Measurements from ENCODE around the gene IAH1. TPM values are rescaled to one million over a fixed set of nuclear protein-coding genes. Genes with fewer than 3 reads are reported as not detected.

The IAH1 gene
- total and polyA plus RNA-seq, 2 donors (not counting 3 experiments of a cell fraction or from before 2014, with no cell fraction given) = 43.4 to 44.0 TPM

- intact Hi-C loops (cut with micrococcal nuclease) = no loop called here
- Histone ChIP-seq H3K27ac (ENCODE audit: insufficient read depth, low read depth, low read length) (no peak overlapping the region), H2AFZ (ENCODE audit: low read depth, low read length) (no peak overlapping the region), H3K36me3 (ENCODE audit: control insufficient read depth in 2 of 2, extremely low read depth in 1 of 2, insufficient read depth in 2 of 2, low read length in 2 of 2) (peaks cover 0 to 3% of the 10 kb centered on the region in 2 experiments), H3K9ac (replicated peaks; ENCODE audit: extremely low read depth, insufficient read depth, low read length) (no peak overlapping the region), H3K4me2 (ENCODE audit: insufficient read depth, low read length) (no peak overlapping the region), H4K20me1 (replicated peaks; ENCODE audit: control insufficient read depth, extremely low read depth, insufficient read depth, low read length) (no peaks in the 10 kb centered on the region), H3K79me2 (ENCODE audit: control insufficient read depth, insufficient read depth, low read length) (peaks cover 6% of the 10 kb centered on the region), H3K27me3 (ENCODE audit: control insufficient read depth in 2 of 2, insufficient read depth in 2 of 2, low read length in 2 of 2) (no peaks in the 10 kb centered on the region), H3K4me1 (ENCODE audit: control insufficient read depth, extremely low read depth, insufficient read depth, low read length) (no peaks in the 10 kb centered on the region), H3K9me1 (replicated peaks; ENCODE audit: control insufficient read depth, extremely low read depth, insufficient read depth, low read length) (no peaks in the 10 kb centered on the region), H3K4me3 (replicated peaks in 1 of 3; ENCODE audit: insufficient read depth in 1 of 3, low read depth in 1 of 3, low read length in 3 of 3) (no peak overlapping the region), H3K9me3 (replicated peaks; ENCODE audit: control insufficient read depth, insufficient read depth, low read length) (no peaks in the 10 kb centered on the region)
- DNase-seq (ENCODE audit: low read depth, low spot score) (no peak), FAIRE-seq (no peak)
- ChIA-PET CTCF (interaction anchor here (1.0 kb wide), 1 partner anchor 157 kb away, joined by 3 read pairs; no protein-coding TSS in a partner anchor), POLR2A (no interaction called here)
- dilution Hi-C loops (cut with MboI; ENCODE audit: extremely low pct_ligation_motif_present, low sequenced_read_pairs) = no loop called here
- no TSS peak for BruUV-seq (replicated peaks)
- TF ChIP-seq MAX (IDR thresholded peaks at IDR 0.05; ENCODE audit: insufficient read depth, insufficient read length) = no peak
These were observed 59.3 kb downstream of the IAH1 start for GRCh38 chr2:9533663-9534062.

GRCh38 chr2:9535177-9535576 lies 60.8 kb downstream of the IAH1 start:
- no peak overlapping the region for H3K4me2 ChIP-seq (ENCODE audit: insufficient read depth, low read length)
- DNase-seq (ENCODE audit: low read depth, low spot score) = no peak
- ChIA-PET CTCF (interaction anchor here (0.9 kb wide), 1 partner anchor 9 kb away, joined by 3 read pairs; no protein-coding TSS in a partner anchor), POLR2A (no interaction called here)
- TF ChIP-seq FOS (IDR thresholded peaks at IDR 0.05; ENCODE audit: borderline replicate concordance, insufficient read depth, low read length) = no peak
- TF ChIP-seq JUN (IDR thresholded peaks at IDR 0.05; ENCODE audit: borderline replicate concordance, insufficient read depth, insufficient read length, low read depth) = no peak
- TF ChIP-seq MYC (IDR thresholded peaks at IDR 0.05; ENCODE audit: low read depth, low read length) = no peak
- TF ChIP-seq CTCF (IDR thresholded peaks at IDR 0.05; ENCODE audit: extremely low read depth in 1 of 2, insufficient read depth in 1 of 2, low read depth in 1 of 2, low read length in 2 of 2) = no peak
- TF ChIP-seq EZH2 (IDR thresholded peaks at IDR 0.05; ENCODE audit: borderline replicate concordance, low read depth, low read length, severe bottlenecking) = no peak
- no peak for TF ChIP-seq MAX (IDR thresholded peaks at IDR 0.05; ENCODE audit: insufficient read depth, insufficient read length)
- no peak for TF ChIP-seq POLR2AphosphoS5 (IDR thresholded peaks at IDR 0.05; ENCODE audit: insufficient read depth, low read depth, low read length)
- TF ChIP-seq POLR2A (IDR thresholded peaks at IDR 0.05; ENCODE audit: low read depth, low read length) = no peak
- no peak for TF ChIP-seq GATA2 (IDR thresholded peaks at IDR 0.05; ENCODE audit: insufficient read depth, insufficient read length, low read depth, low read length)
- H3K27me3 ChIP-seq (ENCODE audit: control insufficient read depth in 2 of 2, insufficient read depth in 2 of 2, low read length in 2 of 2) = no peaks in the 10 kb centered on the region
- no peaks in the 10 kb centered on the region for H4K20me1 ChIP-seq (replicated peaks; ENCODE audit: control insufficient read depth, extremely low read depth, insufficient read depth, low read length)
- intact Hi-C loops (cut with micrococcal nuclease) (no loop called here), dilution Hi-C loops (cut with MboI; ENCODE audit: extremely low pct_ligation_motif_present, low sequenced_read_pairs) (no loop called here)
- no peak overlapping the region for H3K9ac ChIP-seq (replicated peaks; ENCODE audit: extremely low read depth, insufficient read depth, low read length)
- no peaks in the 10 kb centered on the region for H3K9me1 ChIP-seq (replicated peaks; ENCODE audit: control insufficient read depth, extremely low read depth, insufficient read depth, low read length)
- peaks cover 6% of the 10 kb centered on the region for H3K79me2 ChIP-seq (ENCODE audit: control insufficient read depth, insufficient read depth, low read length)
- no peak overlapping the region for H2AFZ ChIP-seq (ENCODE audit: low read depth, low read length)
- peaks cover 0 to 3% of the 10 kb centered on the region in 2 experiments for H3K36me3 ChIP-seq (ENCODE audit: control insufficient read depth in 2 of 2, extremely low read depth in 1 of 2, insufficient read depth in 2 of 2, low read length in 2 of 2)
- no peak for FAIRE-seq
- H3K9me3 ChIP-seq (replicated peaks; ENCODE audit: control insufficient read depth, insufficient read depth, low read length) = no peaks in the 10 kb centered on the region
- H3K27ac ChIP-seq (ENCODE audit: insufficient read depth, low read depth, low read length) = no peak overlapping the region
- H3K4me3 ChIP-seq (replicated peaks in 1 of 3; ENCODE audit: insufficient read depth in 1 of 3, low read depth in 1 of 3, low read length in 3 of 3) = no peak overlapping the region
- BruUV-seq (replicated peaks) = no TSS peak
- H3K4me1 ChIP-seq (ENCODE audit: control insufficient read depth, extremely low read depth, insufficient read depth, low read length) = peaks cover 9% of the 10 kb centered on the region

Measured in endothelial cell of umbilical vein (primary cell).